ENCODE results near the gene NRXN3. TPM values are rescaled to one million over a fixed set of nuclear protein-coding genes. Genes with fewer than 3 reads are reported as not detected.

Gene NRXN3
- total RNA-seq, 1 donor from 2014 or later, result 6.7 TPM

DNA sequence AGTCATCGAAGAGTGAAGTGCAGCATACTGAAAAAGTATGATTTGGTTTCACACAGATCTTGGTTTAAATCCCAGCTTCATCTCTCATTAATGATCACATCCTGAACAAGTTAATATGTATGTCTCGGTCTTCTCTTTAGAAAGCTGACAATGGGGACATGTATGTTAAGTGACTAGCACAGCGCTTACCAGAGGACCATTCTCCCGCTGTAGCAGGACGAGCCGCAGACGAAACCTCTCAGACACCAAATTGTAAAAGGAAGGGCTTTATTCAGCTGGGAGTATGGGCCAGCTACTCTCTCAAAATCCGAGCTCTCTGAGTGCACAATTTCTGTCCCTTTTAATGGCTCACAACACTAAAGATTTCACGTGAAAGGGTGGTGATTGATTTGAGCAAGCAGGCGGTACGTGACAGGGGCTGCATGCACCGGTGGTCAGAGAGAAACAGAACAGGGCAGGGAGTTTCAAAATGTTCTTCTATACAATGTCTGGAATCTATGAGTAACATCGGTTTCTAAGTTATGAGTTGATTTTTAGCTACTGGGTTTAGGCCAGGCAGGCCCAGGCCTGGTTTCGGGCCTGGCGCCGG is 1358.7 kb downstream of the NRXN3 start:
- no peak for DNase-seq (ENCODE audit: low spot score)

- DNase-seq (ENCODE audit: low spot score), result no peak
These were observed 1360.4 kb downstream of the NRXN3 start for GRCh38 chr14:79530555-79530954.

DNA sequence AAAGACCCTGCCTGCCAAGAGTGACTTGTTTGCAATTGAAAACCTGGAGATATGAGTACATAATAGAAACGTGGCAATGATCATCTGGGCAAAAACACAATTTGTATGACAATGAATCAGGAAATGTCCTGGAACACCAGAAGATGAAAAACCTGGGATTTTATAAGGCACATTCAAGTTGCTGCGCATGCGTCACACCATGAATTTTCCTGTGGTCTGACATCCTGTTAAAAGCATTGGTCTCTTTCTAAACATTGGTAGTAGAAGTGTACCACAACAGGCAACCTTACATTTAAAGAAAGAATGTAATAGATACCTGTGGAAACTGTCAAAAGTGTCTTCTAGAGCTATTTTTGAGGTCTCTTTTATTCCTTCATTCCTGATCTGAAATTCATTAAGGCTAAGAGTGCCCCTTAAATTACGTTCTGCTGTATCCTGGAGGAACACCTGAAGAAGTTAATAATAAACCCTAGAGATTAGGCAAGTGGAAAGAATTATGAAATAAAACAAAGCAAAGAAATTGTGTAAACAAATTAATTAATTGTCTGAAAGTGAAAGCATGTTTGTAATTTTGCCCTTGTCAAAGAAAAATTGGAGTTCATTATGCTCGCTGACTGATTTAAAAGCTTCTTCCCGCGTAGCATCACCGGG is 1364.7 kb downstream of the NRXN3 start:
- no peak for DNase-seq (ENCODE audit: low spot score)

- DNase-seq (ENCODE audit: low spot score), result no peak
These were observed 1370.2 kb downstream of the NRXN3 start for GRCh38 chr14:79540394-79540793.

GRCh38 chr14:79542121-79542520 is 1371.9 kb downstream of the NRXN3 start:
- no peak for DNase-seq (ENCODE audit: low spot score)

- DNase-seq (ENCODE audit: low spot score), result no peak
These were observed 1373.2 kb downstream of the NRXN3 start for GRCh38 chr14:79543348-79543747.

- no peak for DNase-seq (ENCODE audit: low spot score)
These were observed 1374.0 kb downstream of the NRXN3 start for GRCh38 chr14:79543967-79544697.

DNA sequence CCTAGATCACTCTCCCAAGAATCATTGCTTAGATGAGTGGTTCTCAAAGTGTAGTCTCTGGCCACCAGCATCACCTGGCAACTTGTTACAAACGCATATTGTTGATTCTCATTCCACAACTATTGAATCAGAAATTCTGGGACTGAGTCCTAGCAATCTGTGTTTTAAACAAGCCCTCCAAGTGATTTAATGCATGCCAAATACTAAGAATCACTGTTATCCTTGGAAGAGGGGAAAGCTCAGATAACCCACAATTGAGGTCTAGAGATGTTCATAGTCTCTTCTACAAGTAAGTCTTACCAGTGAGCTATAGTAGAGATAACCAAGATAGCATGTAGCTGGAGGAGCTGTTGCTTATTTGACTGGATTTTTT is 1374.5 kb downstream of the NRXN3 start:
- no peak for DNase-seq (ENCODE audit: low spot score)

- DNase-seq (ENCODE audit: low spot score), result no peak
These were observed 1378.7 kb downstream of the NRXN3 start for GRCh38 chr14:79548836-79549235.

DNA sequence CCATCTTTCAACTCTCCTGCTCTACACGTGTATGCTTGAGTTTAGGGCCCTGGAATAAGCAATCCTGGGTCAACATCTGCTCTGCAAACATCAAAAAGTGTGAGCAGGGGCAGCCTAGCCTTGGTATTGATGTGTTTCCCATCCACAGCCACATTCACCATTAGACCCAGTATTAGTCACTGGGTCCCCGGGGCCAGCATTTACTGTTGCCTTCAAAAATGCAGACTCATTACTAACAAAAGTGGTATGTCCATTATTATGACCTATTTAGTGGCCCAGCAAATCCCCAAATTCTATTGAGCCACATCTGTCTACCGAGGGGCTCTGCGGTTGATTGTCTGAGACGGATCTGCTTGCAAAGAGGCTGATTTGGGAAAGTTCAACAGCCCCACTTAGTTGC is 1379.3 kb downstream of the NRXN3 start:
- DNase-seq (ENCODE audit: low spot score), result no peak

DNA sequence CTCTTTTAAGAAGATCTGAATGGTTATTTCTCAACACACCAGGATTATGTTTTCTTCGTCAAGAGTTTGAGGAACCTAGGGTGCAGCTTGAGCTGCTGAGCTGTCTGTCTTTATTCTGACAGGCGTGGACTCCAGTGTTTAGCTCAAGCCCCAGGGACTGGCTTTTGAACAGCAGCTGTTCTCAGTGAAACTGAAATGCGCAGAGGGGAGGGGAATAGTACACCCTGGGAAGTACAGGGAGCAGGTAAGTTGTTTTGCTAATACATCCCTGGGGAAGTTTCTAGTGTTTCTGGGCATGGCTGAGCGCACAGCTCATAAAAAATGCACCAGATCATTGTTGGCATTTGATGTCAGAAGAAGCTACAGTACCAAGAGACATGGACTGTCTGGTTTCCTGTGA is 1381.3 kb downstream of the NRXN3 start:
- DNase-seq (ENCODE audit: low spot score), result no peak

DNA sequence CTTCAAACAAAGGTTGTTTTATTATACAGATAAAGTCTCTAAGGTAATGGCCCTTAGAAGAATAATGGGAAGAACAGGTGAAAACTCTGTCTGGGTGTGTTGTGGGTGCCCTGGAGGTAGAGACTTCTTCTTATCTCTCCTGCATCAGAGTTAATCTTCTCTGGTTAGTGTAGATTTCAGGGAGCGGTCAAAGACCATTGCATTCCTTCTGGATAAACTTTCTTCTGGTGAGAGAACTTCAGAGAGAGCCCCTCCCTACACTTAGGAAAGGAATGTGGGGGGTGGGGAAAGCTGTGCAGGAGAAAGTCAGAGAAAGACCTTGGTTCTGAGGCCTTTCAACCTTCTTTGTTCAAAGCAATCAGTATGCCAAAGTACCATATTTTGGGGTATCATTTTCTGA is 1382.6 kb downstream of the NRXN3 start:
- no peak for DNase-seq (ENCODE audit: low spot score)

- no peak for DNase-seq (ENCODE audit: low spot score)
These were observed 1384.6 kb downstream of the NRXN3 start for GRCh38 chr14:79554816-79555215.

DNA sequence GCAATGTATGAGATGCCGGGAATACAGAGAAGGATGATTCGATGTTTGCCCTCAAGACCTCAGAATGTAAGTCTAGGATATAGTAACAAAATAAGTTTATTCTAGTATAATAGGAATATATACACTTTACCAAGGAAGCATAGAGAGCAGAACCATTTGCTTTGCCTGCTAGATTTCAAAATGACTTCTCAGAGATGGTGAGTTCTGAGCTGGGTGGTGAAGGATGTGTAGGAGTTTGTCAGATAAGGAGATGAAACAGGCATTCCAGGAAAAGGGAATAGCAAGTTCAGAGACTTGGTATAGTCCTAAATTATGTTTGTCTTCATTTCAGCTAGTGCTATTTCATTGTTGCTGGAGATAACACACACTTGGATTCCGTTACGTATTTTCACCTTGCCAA is 1385.3 kb downstream of the NRXN3 start:
- no peak for DNase-seq (ENCODE audit: low spot score)

DNA sequence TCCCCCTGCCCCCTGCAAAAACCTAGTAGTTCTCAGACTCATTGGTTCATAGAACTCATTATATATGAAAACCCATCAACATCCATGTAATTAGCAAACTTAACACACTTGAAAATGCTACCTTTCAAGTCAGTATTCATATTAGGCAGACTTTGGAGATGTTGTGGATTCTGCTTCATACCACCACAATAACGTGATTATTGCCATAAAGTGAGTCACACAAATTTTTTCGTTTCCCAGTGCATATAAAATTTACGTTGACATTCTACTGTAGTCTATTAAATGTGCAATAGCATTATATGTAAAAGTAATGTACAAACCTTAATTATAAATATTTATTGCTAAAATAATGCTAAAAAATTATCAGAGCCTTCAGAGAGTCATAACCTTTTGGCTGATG is 1387.1 kb downstream of the NRXN3 start:
- no peak for DNase-seq (ENCODE audit: low spot score)

DNA sequence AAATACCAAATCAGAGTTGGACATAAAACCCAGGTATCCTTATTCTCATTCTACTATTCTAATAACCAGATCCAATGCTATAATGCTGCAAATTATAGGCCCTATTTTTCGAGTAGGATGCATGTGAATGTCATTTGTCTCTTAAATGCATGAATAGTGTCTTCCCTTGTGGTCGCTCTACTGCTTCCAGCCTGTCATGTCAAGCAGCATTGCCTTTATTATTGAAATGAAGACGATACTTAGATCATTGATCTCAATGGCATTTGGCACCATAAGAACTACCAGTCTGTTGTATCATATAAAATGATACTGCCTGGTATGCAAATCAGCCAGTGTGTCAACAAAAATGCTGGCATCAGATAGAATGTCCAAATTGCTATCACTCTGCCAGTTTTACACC is 1392.0 kb downstream of the NRXN3 start:
- no peak for DNase-seq (ENCODE audit: low spot score)

- DNase-seq (ENCODE audit: low spot score), result no peak
These were observed 1394.2 kb downstream of the NRXN3 start for GRCh38 chr14:79564371-79564770.

GRCh38 chr14:79567306-79567705 is 1397.1 kb downstream of the NRXN3 start:
- no peak for DNase-seq (ENCODE audit: low spot score)

DNA sequence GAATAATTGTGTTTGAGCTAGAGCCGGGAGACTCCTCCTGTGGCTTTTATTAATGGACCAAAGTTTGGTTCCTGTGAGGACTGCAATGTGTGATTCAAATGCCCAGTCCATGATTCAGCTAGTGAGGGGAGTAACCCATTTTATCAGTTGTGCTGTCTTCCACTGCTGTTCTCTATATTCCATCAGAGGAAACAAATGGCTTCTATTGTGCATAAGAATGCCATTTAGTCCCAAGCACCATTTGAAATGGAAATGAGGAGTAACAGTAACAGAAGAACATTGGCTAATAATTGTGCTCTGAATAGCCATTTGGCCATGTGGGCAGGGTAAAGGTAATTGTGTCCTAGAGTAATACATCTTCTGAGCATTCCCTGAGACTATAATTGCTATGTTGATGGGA is 1398.4 kb downstream of the NRXN3 start:
- DNase-seq (ENCODE audit: low spot score), result no peak

DNA sequence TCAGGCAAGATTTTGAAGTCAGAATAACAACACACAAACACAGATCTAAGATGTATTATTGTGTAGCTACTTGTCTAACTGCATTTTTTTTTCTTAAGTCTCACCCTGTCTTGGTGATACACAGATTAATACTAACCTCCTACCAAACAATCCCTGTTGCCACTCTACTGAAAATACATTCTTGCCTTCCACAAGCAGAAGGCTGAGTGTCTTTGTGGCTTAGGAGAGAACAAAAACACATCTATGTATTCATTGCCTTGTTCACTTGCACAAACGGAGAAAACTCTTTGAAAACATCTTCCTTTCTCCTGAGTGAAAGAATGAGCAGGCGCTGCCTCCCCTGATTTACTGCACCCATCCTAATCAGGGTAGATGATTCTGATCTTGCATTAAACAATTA is 1398.9 kb downstream of the NRXN3 start:
- no peak for DNase-seq (ENCODE audit: low spot score)

- DNase-seq (ENCODE audit: low spot score), result no peak
These were observed 1400.5 kb downstream of the NRXN3 start for GRCh38 chr14:79570648-79571047.

- DNase-seq (ENCODE audit: low spot score), result no peak
These were observed 1401.2 kb downstream of the NRXN3 start for GRCh38 chr14:79571366-79571765.

- no peak for DNase-seq (ENCODE audit: low spot score)
These were observed 1403.3 kb downstream of the NRXN3 start for GRCh38 chr14:79573486-79573885.
